ENCODE results near the gene VENTX.

DNA sequence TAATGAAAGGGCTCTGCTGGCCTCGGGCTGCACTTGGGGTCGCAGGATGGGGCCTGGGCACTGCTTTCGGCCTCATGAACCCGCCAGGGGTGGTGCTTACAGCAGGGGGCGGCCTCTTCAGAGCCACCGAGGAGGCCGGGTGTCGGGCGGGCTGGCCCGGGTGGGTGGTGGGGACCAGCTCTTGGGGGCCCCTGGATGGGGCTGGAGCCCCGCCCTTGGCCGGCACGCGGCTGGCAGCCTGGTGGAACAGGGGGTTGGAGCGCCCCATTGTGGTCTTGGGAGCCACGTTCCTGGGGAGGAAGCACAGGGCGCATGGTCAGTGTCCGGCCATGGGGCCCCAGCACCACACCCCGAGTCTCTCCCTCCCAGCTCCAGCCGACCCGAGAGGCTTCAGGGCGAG lies 30.2 kb downstream of the VENTX start:
- TF ChIP-seq HOXA7 (CRISPR knock-in tag; IDR thresholded peaks at IDR 0.05; ENCODE audit: borderline replicate concordance) (no peak), ZNF623 (tag by site-specific recombination; IDR thresholded peaks at IDR 0.05) (no peak)
- TF ChIP-seq, protein P1, sequence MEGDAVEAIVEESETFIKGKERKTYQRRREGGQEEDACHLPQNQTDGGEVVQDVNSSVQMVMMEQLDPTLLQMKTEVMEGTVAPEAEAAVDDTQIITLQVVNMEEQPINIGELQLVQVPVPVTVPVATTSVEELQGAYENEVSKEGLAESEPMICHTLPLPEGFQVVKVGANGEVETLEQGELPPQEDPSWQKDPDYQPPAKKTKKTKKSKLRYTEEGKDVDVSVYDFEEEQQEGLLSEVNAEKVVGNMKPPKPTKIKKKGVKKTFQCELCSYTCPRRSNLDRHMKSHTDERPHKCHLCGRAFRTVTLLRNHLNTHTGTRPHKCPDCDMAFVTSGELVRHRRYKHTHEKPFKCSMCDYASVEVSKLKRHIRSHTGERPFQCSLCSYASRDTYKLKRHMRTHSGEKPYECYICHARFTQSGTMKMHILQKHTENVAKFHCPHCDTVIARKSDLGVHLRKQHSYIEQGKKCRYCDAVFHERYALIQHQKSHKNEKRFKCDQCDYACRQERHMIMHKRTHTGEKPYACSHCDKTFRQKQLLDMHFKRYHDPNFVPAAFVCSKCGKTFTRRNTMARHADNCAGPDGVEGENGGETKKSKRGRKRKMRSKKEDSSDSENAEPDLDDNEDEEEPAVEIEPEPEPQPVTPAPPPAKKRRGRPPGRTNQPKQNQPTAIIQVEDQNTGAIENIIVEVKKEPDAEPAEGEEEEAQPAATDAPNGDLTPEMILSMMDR (tag by site-specific recombination; IDR thresholded peaks at IDR 0.05) = no peak
